Measurements from ENCODE around the gene PLEKHM1.

The PLEKHM1 gene

DNA sequence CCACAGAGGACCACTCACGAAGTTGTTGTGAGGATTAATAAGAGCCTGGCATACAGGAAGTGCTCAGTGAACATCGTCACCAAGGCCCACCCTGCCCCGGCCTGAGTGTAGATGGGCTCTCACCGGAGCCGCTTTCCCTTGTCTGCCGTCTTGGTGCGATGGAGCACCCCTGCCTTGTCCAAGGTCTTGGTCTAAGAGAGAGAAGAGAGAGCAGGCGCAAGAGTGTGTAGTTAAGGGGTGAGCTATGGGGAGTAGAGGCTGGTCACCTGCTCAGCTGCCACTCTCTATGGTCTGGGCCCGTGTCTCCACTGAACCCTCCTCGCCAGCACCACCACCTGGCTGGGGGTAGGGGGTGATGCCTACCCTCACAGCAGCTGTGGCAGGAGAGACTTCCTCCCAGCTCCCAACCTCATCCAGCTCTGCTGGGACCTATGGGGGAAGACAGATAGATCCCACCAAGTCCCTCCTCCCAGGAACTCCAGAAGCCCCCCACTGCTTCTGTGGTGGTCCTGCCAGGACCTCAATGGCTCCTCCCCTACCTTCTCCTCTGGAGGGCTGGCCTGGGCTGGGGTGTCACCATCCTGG is 86.5 kb downstream of the PLEKHM1 start:
- no peaks in the 10 kb centered on the region for H3K9me3 ChIP-seq (ENCODE audit: control insufficient read depth, low read length)
- no peak overlapping the region for H2BK15ac ChIP-seq (ENCODE audit: low read depth, poor library complexity, severe bottlenecking)
- no peak overlapping the region for H3K9ac ChIP-seq (ENCODE audit: low read length)
- no peak overlapping the region for H3K4ac ChIP-seq (ENCODE audit: low read depth in 1 of 2, low read length in 2 of 2)
- no peak overlapping the region for H2BK12ac ChIP-seq (ENCODE audit: low read length in 2 of 2)
- no peak overlapping the region for H2BK5ac ChIP-seq (ENCODE audit: low read depth, low read length, poor library complexity, severe bottlenecking)
- no peak for DNase-seq
- H4K8ac ChIP-seq (ENCODE audit: low read length), result no peak overlapping the region
- 95% methylated on average over 8 of the region's 10 CpGs for WGBS
- no peak overlapping the region for H4K91ac ChIP-seq (ENCODE audit: low read length)
- no peak overlapping the region for H2AK5ac ChIP-seq (ENCODE audit: low read length, severe bottlenecking)
- H3K18ac ChIP-seq (ENCODE audit: low read depth in 1 of 2, low read length in 2 of 2), result no peak overlapping the region
- no peaks in the 10 kb centered on the region for H3K27me3 ChIP-seq (ENCODE audit: control insufficient read depth in 1 of 2, insufficient read depth in 1 of 2, low read length in 2 of 2)
- no peak overlapping the region for H2BK120ac ChIP-seq (ENCODE audit: low read depth, low read length)
- H3K14ac ChIP-seq (ENCODE audit: low read length in 2 of 2), result peak overlapping the region in 1 of 2 experiments; percentile 31
- no peak overlapping the region for H3K4me3 ChIP-seq (ENCODE audit: insufficient read depth in 1 of 2, low read depth in 1 of 2, low read length in 2 of 2)
- H3K36me3 ChIP-seq (ENCODE audit: control insufficient read depth in 1 of 2, insufficient read depth in 2 of 2, low read depth in 1 of 2, low read length in 2 of 2), result peaks cover 6 to 26% of the 10 kb centered on the region in 2 experiments
- no peak overlapping the region for H3K23ac ChIP-seq (ENCODE audit: low read length in 2 of 2)
- H3K79me1 ChIP-seq (replicated peaks; ENCODE audit: low read length, poor library complexity, severe bottlenecking), result no peaks in the 10 kb centered on the region
- no peak overlapping the region for H2AFZ ChIP-seq (ENCODE audit: low read depth, low read length)
- H3K4me1 ChIP-seq (ENCODE audit: control insufficient read depth, insufficient read depth, low read depth, low read length), result peaks cover 21% of the 10 kb centered on the region
- H3K4me2 ChIP-seq (ENCODE audit: low read length, poor library complexity, severe bottlenecking), result no peak overlapping the region
- H3K27ac ChIP-seq (ENCODE audit: low read length, poor library complexity, severe bottlenecking), result no peak overlapping the region

DNA sequence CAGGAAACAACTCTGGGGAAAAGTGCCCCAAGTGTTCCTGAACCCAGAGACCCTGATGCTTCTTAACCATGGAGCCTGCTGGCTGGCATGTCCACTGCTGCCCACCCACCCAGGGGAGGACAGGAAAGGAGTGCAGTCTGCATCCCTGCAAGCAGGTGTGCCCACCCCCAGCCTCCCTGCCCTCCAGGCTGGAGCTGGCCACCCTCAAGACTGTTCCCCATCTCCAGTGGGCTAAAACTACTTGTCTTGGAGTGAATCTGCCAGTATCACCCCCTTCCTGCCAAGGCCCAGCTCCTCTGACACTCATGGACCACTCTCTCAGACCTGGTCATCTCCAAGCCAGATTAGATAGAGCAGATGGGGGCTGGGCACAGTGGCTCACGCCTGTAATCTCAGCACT is 87.6 kb downstream of the PLEKHM1 start:
- no peak overlapping the region for H3K14ac ChIP-seq (ENCODE audit: low read length in 2 of 2)
- H3K36me3 ChIP-seq (ENCODE audit: control insufficient read depth in 1 of 2, insufficient read depth in 2 of 2, low read depth in 1 of 2, low read length in 2 of 2), result peaks cover 6 to 30% of the 10 kb centered on the region in 2 experiments
- H3K4me1 ChIP-seq (ENCODE audit: control insufficient read depth, insufficient read depth, low read depth, low read length), result peaks cover 18% of the 10 kb centered on the region
- H3K27me3 ChIP-seq (ENCODE audit: control insufficient read depth in 1 of 2, insufficient read depth in 1 of 2, low read length in 2 of 2), result no peaks in the 10 kb centered on the region
- no peak overlapping the region for H4K91ac ChIP-seq (ENCODE audit: low read length)
- no peak overlapping the region for H2BK15ac ChIP-seq (ENCODE audit: low read depth, poor library complexity, severe bottlenecking)
- H3K4me2 ChIP-seq (ENCODE audit: low read length, poor library complexity, severe bottlenecking), result no peak overlapping the region
- no peak for DNase-seq
- no peak overlapping the region for H3K23ac ChIP-seq (ENCODE audit: low read length in 2 of 2)
- WGBS, result 60% methylated on average over 1 of the region's 1 CpG
- no peaks in the 10 kb centered on the region for H3K9me3 ChIP-seq (ENCODE audit: control insufficient read depth, low read length)
- no peak overlapping the region for H3K4ac ChIP-seq (ENCODE audit: low read depth in 1 of 2, low read length in 2 of 2)
- no peak overlapping the region for H3K18ac ChIP-seq (ENCODE audit: low read depth in 1 of 2, low read length in 2 of 2)
- no peak overlapping the region for H2BK120ac ChIP-seq (ENCODE audit: low read depth, low read length)
- no peak overlapping the region for H3K4me3 ChIP-seq (ENCODE audit: insufficient read depth in 1 of 2, low read depth in 1 of 2, low read length in 2 of 2)
- H3K79me1 ChIP-seq (replicated peaks; ENCODE audit: low read length, poor library complexity, severe bottlenecking), result no peaks in the 10 kb centered on the region
- H3K9ac ChIP-seq (ENCODE audit: low read length), result no peak overlapping the region
- H2BK12ac ChIP-seq (ENCODE audit: low read length in 2 of 2), result no peak overlapping the region
- H2AK5ac ChIP-seq (ENCODE audit: low read length, severe bottlenecking), result no peak overlapping the region
- no peak overlapping the region for H2BK5ac ChIP-seq (ENCODE audit: low read depth, low read length, poor library complexity, severe bottlenecking)
- H4K8ac ChIP-seq (ENCODE audit: low read length), result no peak overlapping the region
- H3K27ac ChIP-seq (ENCODE audit: low read length, poor library complexity, severe bottlenecking), result no peak overlapping the region
- H2AFZ ChIP-seq (ENCODE audit: low read depth, low read length), result no peak overlapping the region

DNA sequence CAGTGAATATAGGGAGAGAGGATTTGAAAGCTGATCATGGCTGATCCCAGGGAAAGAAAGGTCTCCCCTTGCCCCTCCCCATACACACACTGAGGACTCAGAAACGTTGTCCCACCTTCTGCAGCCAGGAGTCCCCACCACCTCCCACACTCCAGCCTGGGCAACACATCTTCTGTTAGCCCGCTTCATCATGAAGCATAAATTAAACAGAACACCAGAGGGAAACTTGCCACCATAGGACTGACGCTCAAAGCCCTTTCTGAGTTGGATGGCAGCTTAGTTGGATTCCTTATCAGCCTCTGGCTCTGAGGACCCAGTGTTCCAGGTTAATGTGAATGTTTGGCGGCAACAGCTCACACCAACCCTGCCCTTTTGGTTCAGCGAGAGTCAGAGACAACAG is 91.7 kb downstream of the PLEKHM1 start:
- 82% methylated on average over 5 of the region's 5 CpGs for WGBS

DNA sequence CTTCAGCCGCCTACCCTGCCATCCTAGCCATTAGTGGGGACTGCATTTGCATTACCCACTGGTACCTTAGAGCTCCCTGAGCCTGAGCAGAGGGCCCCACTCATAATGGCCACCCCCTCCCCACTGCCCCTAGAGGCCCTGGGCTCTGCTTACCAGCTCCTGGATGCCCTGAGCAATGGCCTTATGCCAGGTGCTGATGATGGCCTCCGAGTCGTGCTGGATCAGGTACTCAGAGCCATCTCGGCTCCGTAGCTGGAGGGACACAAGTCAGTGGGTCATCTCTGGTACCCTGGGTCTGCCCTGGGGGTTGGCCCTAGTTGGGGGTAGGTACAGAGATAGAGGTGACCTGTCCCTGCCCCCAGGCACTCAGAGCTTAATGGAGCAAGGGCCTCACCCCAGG is 92.7 kb downstream of the PLEKHM1 start:
- Histone ChIP-seq H2AFZ (ENCODE audit: low read depth, low read length) (no peak overlapping the region), H2BK12ac (ENCODE audit: low read length in 2 of 2) (no peak overlapping the region), H3K14ac (ENCODE audit: low read length in 2 of 2) (no peak overlapping the region), H3K4me2 (ENCODE audit: low read length, poor library complexity, severe bottlenecking) (no peak overlapping the region), H3K79me1 (replicated peaks; ENCODE audit: low read length, poor library complexity, severe bottlenecking) (no peaks in the 10 kb centered on the region), H3K27ac (ENCODE audit: low read length, poor library complexity, severe bottlenecking) (no peak overlapping the region), H3K4me1 (ENCODE audit: control insufficient read depth, insufficient read depth, low read depth, low read length) (peaks cover 9% of the 10 kb centered on the region), H3K27me3 (ENCODE audit: control insufficient read depth in 1 of 2, insufficient read depth in 1 of 2, low read length in 2 of 2) (no peaks in the 10 kb centered on the region), H3K4ac (ENCODE audit: low read depth in 1 of 2, low read length in 2 of 2) (no peak overlapping the region), H3K9ac (ENCODE audit: low read length) (no peak overlapping the region), H4K91ac (ENCODE audit: low read length) (no peak overlapping the region), H3K36me3 (ENCODE audit: control insufficient read depth in 1 of 2, insufficient read depth in 2 of 2, low read depth in 1 of 2, low read length in 2 of 2) (peaks cover 15 to 34% of the 10 kb centered on the region in 2 experiments), H4K8ac (ENCODE audit: low read length) (no peak overlapping the region), H2BK120ac (ENCODE audit: low read depth, low read length) (no peak overlapping the region), H3K23ac (ENCODE audit: low read length in 2 of 2) (no peak overlapping the region), H2BK15ac (ENCODE audit: low read depth, poor library complexity, severe bottlenecking) (no peak overlapping the region), H2BK5ac (ENCODE audit: low read depth, low read length, poor library complexity, severe bottlenecking) (no peak overlapping the region), H3K9me3 (ENCODE audit: control insufficient read depth, low read length) (no peaks in the 10 kb centered on the region), H2AK5ac (ENCODE audit: low read length, severe bottlenecking) (no peak overlapping the region), H3K18ac (ENCODE audit: low read depth in 1 of 2, low read length in 2 of 2) (no peak overlapping the region), H3K4me3 (ENCODE audit: insufficient read depth in 1 of 2, low read depth in 1 of 2, low read length in 2 of 2) (no peak overlapping the region)
- WGBS, result 92% methylated on average over 5 of the region's 5 CpGs
- no peak for DNase-seq

More for the DNA sequence above, 91.7 kb downstream of the PLEKHM1 start:
- no peak overlapping the region for H3K18ac ChIP-seq (ENCODE audit: low read depth in 1 of 2, low read length in 2 of 2)
- H3K79me1 ChIP-seq (replicated peaks; ENCODE audit: low read length, poor library complexity, severe bottlenecking), result no peaks in the 10 kb centered on the region
- H3K4ac ChIP-seq (ENCODE audit: low read depth in 1 of 2, low read length in 2 of 2), result no peak overlapping the region
- no peak overlapping the region for H3K9ac ChIP-seq (ENCODE audit: low read length)
- H3K27me3 ChIP-seq (ENCODE audit: control insufficient read depth in 1 of 2, insufficient read depth in 1 of 2, low read length in 2 of 2), result no peaks in the 10 kb centered on the region
- H3K4me2 ChIP-seq (ENCODE audit: low read length, poor library complexity, severe bottlenecking), result no peak overlapping the region
- H4K8ac ChIP-seq (ENCODE audit: low read length), result no peak overlapping the region
- no peak overlapping the region for H2BK15ac ChIP-seq (ENCODE audit: low read depth, poor library complexity, severe bottlenecking)
- no peak overlapping the region for H4K91ac ChIP-seq (ENCODE audit: low read length)
- H3K36me3 ChIP-seq (ENCODE audit: control insufficient read depth in 1 of 2, insufficient read depth in 2 of 2, low read depth in 1 of 2, low read length in 2 of 2), result peaks cover 18 to 37% of the 10 kb centered on the region in 2 experiments
- H2AFZ ChIP-seq (ENCODE audit: low read depth, low read length), result no peak overlapping the region
- H2BK12ac ChIP-seq (ENCODE audit: low read length in 2 of 2), result no peak overlapping the region
- H3K23ac ChIP-seq (ENCODE audit: low read length in 2 of 2), result no peak overlapping the region
- peaks cover 9% of the 10 kb centered on the region for H3K4me1 ChIP-seq (ENCODE audit: control insufficient read depth, insufficient read depth, low read depth, low read length)
- no peak overlapping the region for H2AK5ac ChIP-seq (ENCODE audit: low read length, severe bottlenecking)
- DNase-seq, result no peak
- no peak overlapping the region for H3K14ac ChIP-seq (ENCODE audit: low read length in 2 of 2)
- H3K27ac ChIP-seq (ENCODE audit: low read length, poor library complexity, severe bottlenecking), result no peak overlapping the region
- no peak overlapping the region for H3K4me3 ChIP-seq (ENCODE audit: insufficient read depth in 1 of 2, low read depth in 1 of 2, low read length in 2 of 2)
- no peak overlapping the region for H2BK120ac ChIP-seq (ENCODE audit: low read depth, low read length)
- no peak overlapping the region for H2BK5ac ChIP-seq (ENCODE audit: low read depth, low read length, poor library complexity, severe bottlenecking)
- no peaks in the 10 kb centered on the region for H3K9me3 ChIP-seq (ENCODE audit: control insufficient read depth, low read length)

Data from mesenchymal stem cell (in vitro differentiated cells and primary cell).